Measurements from ENCODE around the gene ALDH4A1.
"Not testable (repeated sequence)": the region's sequence is repeated elsewhere in the genome, so short reads cannot be mapped to it uniquely, and the experiment has no call there.

ALDH4A1 gene

GRCh38 chr1:18900303-18900841 is 2.0 kb downstream of the ALDH4A1 start:
- DNase-seq (ENCODE audit: low spot score): no peak

GRCh38 chr1:18899363-18900049 is 2.8 kb downstream of the ALDH4A1 start:
- DNase-seq (ENCODE audit: low spot score): no peak

GRCh38 chr1:18898567-18898966 is 3.8 kb downstream of the ALDH4A1 start:
- no peak for DNase-seq (ENCODE audit: low spot score)

DNA sequence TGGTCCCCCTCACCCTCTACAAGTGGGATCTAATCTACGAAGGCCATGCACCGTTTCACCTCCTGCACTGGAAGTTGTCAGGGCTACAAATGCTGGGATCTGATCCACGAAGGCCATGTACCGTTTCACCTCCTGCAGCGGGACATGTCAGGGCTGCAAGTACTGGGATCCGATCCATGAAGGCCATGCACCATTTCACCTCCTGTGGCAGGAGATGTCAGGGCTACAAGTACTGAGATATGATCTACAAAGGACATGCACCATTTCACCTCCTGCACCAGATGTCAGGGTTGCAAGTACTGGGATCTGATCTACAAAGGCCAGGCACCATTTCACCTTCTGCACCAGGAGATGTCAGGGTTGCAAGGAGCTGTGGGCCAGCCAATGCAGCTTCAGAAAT is 7.0 kb downstream of the ALDH4A1 start:
- no peak for DNase-seq (ENCODE audit: low spot score)

DNA sequence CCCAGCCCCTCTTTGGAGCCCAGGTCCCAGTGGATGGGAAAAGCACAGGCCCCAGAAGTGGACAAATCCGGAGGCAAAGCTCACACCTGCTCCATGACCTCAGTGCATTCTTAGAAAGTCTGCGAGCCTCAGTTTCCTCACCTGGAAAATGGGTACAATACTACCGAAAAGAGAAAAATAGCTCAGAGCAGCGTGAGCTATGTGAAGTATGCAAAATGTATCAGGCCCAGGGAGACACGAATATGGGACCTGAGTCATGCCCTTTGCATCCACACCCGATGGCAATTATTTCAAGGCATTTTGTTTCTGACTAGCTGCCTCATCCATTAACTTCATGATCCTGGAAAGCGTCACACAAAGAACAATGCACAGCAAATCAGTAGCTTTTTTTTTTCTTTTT is 9.2 kb downstream of the ALDH4A1 start:
- DNase-seq (ENCODE audit: low spot score): no peak

DNA sequence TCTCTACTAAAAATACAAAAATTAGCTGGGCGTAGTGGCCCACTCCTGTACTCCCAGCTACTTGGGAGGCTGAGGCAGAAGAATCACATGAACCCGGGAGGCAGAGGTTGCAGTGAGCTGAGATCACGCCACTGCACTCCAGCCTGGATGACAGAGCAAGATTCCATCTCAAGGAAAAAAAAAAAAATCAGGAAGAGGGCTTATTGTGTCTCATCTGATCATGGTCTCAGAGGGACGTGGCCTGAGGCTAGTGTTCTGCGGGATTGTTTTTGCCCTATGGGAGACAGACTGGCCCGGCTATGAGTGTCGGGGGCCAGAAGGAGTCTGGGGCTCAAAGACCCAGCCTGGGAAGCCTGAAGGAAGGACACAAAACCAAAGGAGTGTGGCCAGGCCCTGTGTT is 10.5 kb downstream of the ALDH4A1 start:
- DNase-seq (ENCODE audit: low spot score): not testable (repeated sequence)

- no peak for DNase-seq (ENCODE audit: low spot score)
These were observed 11.0 kb downstream of the ALDH4A1 start for GRCh38 chr1:18891426-18891780.

DNA sequence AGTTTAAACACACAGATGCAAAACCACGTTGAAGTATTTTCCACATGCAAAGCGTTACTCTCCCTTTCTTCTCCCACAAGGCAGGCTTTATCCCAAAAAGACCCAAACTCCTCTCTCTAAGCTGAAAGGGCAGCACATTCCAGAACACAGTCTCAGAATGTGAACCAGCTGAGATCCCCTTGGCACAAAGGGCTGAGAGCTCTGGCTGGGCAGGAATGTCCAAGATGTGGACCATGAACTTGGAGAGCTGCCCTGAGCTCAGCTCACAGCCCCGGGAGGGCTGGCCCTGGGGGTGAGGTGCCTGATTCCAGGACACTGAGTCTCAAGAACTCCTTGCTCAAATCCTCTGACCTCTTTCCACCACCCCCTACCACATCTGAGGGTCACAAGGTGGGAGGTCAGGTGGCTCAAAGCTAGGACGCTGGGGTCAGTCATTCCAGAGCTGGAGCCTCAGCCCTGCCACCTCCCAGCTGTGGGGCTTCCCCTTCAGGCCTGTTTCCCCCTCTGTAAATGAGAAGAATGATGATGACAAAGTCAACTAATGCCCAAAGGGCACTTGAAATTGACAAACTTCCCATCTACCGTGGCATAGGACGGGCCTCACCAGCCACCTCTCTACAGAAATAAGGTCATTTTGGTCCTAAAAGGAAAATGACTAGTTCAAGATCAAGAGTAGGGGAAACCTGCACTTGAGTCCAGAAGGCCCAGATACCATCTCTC is 11.5 kb downstream of the ALDH4A1 start:
- peak; percentile 41 for DNase-seq (ENCODE audit: low spot score)

DNA sequence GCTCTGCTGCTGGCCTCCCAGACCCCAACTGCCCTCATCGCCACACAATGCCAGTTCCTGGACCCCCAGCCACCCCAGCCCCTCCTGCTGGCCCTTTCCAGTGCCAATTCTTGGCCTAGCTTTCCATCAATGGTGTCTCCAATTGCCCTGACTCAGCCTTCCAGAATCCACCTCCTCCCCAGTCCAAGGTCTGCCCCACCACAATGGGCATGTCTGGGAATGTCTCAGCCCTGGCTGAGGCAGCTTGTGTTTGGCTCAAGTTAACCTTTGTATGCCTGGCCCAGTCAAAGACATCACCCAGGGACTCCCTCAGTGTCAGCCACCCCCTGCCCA is 16.4 kb downstream of the ALDH4A1 start:
- DNase-seq (ENCODE audit: low spot score): peak; percentile 77

GRCh38 chr1:18885311-18886002 is 16.9 kb downstream of the ALDH4A1 start:
- DNase-seq (ENCODE audit: low spot score): no peak

GRCh38 chr1:18884727-18885126 is 17.6 kb downstream of the ALDH4A1 start:
- no peak for DNase-seq (ENCODE audit: low spot score)

- no peak for DNase-seq (ENCODE audit: low spot score)
These were observed 18.0 kb downstream of the ALDH4A1 start for GRCh38 chr1:18884419-18884717.

GRCh38 chr1:18883636-18884418 is 18.5 kb downstream of the ALDH4A1 start:
- DNase-seq (ENCODE audit: low spot score): peak; percentile 86

DNA sequence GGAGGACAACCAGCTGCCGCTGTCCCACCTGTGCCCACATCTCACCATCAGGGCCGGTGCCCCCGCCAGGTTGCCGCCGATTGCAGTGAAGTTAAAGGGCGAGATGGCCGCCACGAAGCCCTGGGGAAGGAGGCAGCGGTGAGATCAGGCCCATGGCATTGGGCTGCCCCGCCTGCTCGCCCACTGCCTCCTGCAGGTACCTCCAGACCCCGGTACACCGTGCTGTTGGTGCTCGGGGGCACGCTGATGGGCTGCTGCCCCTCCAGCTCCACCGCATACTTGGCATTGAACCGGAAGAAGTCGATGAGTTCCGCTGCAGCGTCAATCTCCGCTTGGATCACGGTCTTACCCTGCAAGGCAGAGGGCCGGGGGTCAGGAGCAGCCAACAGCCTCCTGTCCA is 19.3 kb downstream of the ALDH4A1 start:
- no peak for DNase-seq (ENCODE audit: low spot score)

GRCh38 chr1:18882486-18882885 is 19.9 kb downstream of the ALDH4A1 start:
- no peak for DNase-seq (ENCODE audit: low spot score)

- DNase-seq (ENCODE audit: low spot score): no peak
These were observed 20.5 kb downstream of the ALDH4A1 start for GRCh38 chr1:18881642-18882431.

GRCh38 chr1:18881164-18881563 is 21.2 kb downstream of the ALDH4A1 start:
- no peak for DNase-seq (ENCODE audit: low spot score)

DNA sequence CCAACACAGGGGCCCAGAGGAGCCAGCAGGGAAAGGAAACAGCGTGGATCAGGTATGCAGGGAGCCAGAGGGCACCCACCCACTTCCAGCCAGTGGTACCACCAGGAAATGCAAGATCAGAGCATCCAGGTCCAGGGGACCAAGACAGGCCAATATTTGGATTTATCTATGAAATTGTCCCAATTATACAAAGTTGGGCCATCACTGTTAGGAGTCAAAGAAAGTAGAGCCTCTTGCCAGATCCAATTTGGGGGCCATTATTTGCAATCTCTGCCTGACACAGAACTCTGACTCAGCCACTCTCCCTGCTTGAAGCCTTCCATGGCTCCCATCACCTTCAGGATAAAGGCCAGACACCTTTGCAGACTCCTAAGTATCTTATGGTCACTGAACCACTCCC is 21.8 kb downstream of the ALDH4A1 start:
- no peak for DNase-seq (ENCODE audit: low spot score)

DNA sequence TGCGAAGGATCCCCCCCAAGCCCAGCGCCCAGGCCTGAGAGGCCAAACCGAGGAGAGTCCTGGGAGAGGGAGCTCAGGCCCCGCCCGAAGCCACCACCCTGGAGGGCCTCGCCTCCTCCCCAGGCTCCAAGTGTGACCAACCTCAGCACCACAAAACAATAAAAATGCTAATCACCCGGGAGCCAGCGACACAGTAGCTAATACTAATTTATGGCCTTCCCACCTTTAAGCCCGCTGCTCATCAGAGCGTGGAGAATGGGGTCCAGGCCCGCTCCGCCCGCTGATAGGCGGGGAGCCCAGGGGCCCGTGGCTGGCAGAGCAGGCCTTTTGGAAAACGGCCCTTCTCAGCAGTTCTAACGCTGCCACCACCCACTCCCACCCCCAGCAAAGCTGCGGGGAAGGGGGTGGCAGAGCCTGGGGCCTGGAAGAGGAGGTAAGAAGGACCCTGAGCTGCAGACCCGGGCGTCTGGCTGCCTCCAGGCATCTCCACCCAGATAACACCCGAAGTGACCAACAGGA is 22.5 kb downstream of the ALDH4A1 start:
- DNase-seq (ENCODE audit: low spot score): no peak

GRCh38 chr1:18879215-18879790 is 23.1 kb downstream of the ALDH4A1 start:
- no peak for DNase-seq (ENCODE audit: low spot score)

Measured in hepatic stellate cell (primary cell).